Measurements from ENCODE around the gene SLN. TPM values are rescaled to one million over a fixed set of nuclear protein-coding genes. Genes with fewer than 3 reads are reported as not detected.

SLN gene
- total RNA-seq, 1 donor from 2014 or later: not detected

DNA sequence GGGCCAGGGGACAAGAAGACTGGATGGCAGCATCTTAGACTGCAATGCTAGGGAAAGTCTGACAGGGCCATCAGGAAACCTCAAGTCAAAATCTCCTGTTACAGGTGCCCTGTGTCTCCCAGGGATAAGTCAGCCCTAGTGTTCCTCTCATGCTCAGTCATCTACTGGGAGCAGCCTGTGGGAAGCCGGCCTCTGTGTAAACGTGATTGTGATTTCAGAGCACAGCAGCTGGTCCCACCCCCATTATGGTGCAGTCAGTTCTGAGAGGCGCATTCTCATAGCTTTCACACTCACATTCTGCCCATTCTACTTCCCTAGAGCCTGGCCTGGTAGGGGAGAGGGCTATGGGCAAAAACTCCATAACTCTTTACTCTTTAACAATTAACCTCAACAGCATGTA, 7.2 kb upstream of the SLN start:
- Histone ChIP-seq H3K27me3 (no peaks in the 10 kb centered on the region), H3K4me1 (no peaks in the 10 kb centered on the region), H3K9me3 (no peaks in the 10 kb centered on the region), H3K36me3 (no peaks in the 10 kb centered on the region), H3K4me3 (no peak overlapping the region), H3K27ac (no peak overlapping the region)
- intact Hi-C loops (cut with DNase I): no loop called here
- TF ChIP-seq, protein P1, sequence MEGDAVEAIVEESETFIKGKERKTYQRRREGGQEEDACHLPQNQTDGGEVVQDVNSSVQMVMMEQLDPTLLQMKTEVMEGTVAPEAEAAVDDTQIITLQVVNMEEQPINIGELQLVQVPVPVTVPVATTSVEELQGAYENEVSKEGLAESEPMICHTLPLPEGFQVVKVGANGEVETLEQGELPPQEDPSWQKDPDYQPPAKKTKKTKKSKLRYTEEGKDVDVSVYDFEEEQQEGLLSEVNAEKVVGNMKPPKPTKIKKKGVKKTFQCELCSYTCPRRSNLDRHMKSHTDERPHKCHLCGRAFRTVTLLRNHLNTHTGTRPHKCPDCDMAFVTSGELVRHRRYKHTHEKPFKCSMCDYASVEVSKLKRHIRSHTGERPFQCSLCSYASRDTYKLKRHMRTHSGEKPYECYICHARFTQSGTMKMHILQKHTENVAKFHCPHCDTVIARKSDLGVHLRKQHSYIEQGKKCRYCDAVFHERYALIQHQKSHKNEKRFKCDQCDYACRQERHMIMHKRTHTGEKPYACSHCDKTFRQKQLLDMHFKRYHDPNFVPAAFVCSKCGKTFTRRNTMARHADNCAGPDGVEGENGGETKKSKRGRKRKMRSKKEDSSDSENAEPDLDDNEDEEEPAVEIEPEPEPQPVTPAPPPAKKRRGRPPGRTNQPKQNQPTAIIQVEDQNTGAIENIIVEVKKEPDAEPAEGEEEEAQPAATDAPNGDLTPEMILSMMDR (IDR thresholded peaks at IDR 0.05): no peak
- DNase-seq (ENCODE audit: low spot score in 2 of 2): no peak

DNA sequence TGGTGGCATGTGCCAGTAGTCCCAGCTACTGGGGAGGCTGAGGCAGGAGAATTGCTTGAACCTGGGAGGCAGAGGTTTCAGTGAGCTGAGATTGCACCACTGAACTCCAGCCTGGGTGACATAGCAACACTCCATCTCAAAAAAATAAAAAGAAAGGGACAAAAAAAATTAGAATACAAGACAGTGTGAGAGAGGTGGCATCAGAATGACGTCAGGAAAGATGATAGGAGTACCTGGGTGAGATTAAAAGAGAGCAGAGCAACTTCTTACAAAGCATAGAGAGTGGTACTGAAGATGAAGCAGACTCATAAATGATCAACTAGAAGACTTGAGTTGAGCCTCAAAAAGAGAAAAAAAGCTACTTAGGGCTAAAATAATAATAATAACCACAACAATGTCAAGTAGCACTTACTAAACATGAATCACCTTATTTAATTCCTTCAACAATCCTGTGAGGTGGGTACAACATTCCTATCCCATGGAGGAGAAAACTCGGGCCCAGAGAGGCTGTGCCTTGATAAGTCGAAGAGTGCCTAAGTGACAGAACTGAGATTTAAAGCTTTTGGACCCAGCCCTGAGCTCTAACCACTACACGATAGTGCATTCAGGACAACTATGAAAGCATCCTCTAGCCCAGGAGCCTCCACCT, 5.2 kb upstream of the SLN start:
- intact Hi-C loops (cut with DNase I): no loop called here
- no peak overlapping the region for H3K4me3 ChIP-seq
- H3K27me3 ChIP-seq: no peaks in the 10 kb centered on the region
- H3K9me3 ChIP-seq: no peaks in the 10 kb centered on the region
- TF ChIP-seq, protein P1 (IDR thresholded peaks at IDR 0.05): no peak
- DNase-seq (ENCODE audit: low spot score in 2 of 2): no peak
- no peaks in the 10 kb centered on the region for H3K36me3 ChIP-seq
- H3K27ac ChIP-seq: no peak overlapping the region
- no peaks in the 10 kb centered on the region for H3K4me1 ChIP-seq

DNA sequence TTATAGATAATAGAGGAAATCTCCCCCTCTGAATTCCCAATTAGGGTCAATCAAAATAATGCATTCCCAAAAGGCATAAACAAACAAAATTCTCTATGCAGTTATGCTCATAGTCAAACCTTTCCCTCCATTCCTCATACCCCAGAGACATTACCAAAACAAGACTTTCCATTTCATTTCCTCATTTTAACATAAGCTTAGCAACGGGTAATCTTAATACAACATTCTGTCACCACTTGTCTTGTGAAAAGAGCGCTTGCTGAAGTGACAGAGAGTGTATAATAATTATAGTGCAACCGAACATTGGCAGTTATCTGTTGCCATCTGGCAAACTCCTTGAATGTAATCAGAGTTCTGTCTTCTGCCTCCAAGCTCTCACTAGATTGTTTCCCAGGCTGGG, 1.2 kb upstream of the SLN start:
- Histone ChIP-seq H3K9me3 (no peaks in the 10 kb centered on the region), H3K36me3 (no peaks in the 10 kb centered on the region), H3K27me3 (no peaks in the 10 kb centered on the region), H3K4me1 (no peaks in the 10 kb centered on the region), H3K4me3 (no peak overlapping the region), H3K27ac (no peak overlapping the region)
- TF ChIP-seq, protein P1 (IDR thresholded peaks at IDR 0.05): no peak
- no peak for DNase-seq (ENCODE audit: low spot score in 2 of 2)
- intact Hi-C loops (cut with DNase I): no loop called here

DNA sequence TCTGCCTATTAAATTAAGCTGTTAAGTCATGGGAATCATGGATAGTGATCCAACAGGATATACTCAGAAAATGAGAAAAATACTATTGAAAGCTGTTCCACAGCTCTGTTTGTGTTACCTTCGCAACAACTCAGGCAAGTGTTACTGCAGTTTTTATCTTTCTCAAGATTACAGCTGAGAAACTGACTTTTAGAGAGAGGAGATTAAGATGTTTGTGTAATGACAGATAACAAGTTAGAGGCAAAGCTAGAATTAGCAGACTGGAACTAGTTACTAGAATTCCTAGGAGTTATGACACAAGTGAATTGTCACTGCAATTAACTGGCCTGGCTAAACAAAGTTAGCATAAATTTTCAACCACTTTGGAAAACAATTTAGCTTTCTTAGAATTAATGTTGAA, 1.6 kb downstream of the SLN start:
- Histone ChIP-seq H3K27me3 (no peaks in the 10 kb centered on the region), H3K4me1 (no peaks in the 10 kb centered on the region), H3K9me3 (no peaks in the 10 kb centered on the region), H3K4me3 (no peak overlapping the region), H3K27ac (no peak overlapping the region), H3K36me3 (no peaks in the 10 kb centered on the region)
- DNase-seq (ENCODE audit: low spot score in 2 of 2): no peak
- intact Hi-C loops (cut with DNase I): no loop called here
- TF ChIP-seq, protein P1 (IDR thresholded peaks at IDR 0.05): no peak

DNA sequence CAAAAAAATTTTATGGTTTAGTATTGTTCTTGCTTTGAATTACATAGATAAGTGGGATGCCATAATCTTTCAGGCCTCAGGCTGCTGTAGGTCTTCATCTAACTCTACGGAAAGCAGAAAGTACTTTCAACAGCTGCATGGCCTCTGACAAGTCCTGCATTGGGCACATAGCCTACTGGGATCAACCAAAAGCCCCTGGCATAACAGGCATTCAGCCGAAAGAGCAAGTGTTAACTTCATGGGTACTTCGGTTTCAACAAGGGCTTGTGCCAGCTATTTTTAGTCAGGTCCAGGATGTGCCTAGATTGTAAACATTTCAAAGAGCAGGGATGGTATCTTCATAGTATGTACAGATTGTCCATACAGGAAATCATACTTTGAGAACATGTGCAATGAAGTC, 3.1 kb downstream of the SLN start:
- Histone ChIP-seq H3K4me1 (no peaks in the 10 kb centered on the region), H3K27ac (no peak overlapping the region), H3K4me3 (no peak overlapping the region), H3K36me3 (no peaks in the 10 kb centered on the region), H3K9me3 (no peaks in the 10 kb centered on the region), H3K27me3 (no peaks in the 10 kb centered on the region)
- TF ChIP-seq, protein P1 (IDR thresholded peaks at IDR 0.05): no peak
- no peak for DNase-seq (ENCODE audit: low spot score in 2 of 2)
- intact Hi-C loops (cut with DNase I): no loop called here

DNA sequence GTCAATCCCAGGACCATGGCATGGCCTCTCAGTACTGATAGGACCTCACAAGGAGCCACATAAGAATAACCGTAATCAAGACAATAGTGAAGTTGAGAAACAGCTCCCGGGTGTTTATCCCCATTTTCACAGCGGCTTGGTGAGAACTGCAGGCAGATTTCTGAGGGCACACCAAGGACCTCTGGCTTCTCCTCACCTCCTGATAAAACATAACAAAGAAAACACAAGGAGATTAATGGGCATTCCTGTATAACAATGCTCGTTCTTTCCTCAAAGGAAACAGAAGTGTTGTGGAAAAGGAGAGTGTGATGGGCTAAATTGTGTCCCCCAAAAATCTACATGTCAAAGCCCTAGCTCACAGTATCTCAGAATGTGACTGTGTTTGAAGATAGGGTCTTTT, 4.0 kb downstream of the SLN start:
- Histone ChIP-seq H3K9me3 (no peaks in the 10 kb centered on the region), H3K4me1 (no peaks in the 10 kb centered on the region), H3K27me3 (no peaks in the 10 kb centered on the region), H3K27ac (no peak overlapping the region), H3K36me3 (no peaks in the 10 kb centered on the region), H3K4me3 (no peak overlapping the region)
- no peak for DNase-seq (ENCODE audit: low spot score in 2 of 2)
- intact Hi-C loops (cut with DNase I): no loop called here
- TF ChIP-seq, protein P1 (IDR thresholded peaks at IDR 0.05): no peak

Data from ascending aorta (tissue), 2 donors.